GM19452 (cell line): ENCODE measurements around the gene C21orf91.
A peak's percentile ranks its signal among the peaks of the same experiment; 100 is the strongest.

Source experiments
- ATAC-seq: cut with Tn5 transposase; IDR thresholded peaks from one replicate; pipeline ENCODE4 v1.9.1; 2021; ENCODE audit not compliant: unreplicated experiment

Gene C21orf91

DNA sequence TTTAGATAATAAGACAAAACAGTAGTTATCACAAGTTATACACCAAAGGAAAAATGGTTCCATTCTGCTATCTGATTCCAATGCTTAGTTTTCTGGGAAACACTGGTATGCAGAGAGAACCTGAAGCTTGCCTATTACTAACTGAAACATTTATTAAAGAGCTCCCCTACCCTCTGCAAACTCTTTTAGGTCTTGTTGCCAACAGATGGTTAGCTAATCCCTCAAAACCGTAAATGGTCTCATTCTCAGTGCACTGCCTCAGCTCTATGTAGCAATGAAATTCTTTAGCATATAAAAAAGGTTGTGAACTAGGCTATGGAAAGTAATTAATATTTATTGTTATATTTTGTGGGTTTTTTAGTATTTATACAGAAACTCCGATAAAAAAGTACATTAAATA lies 20.4 kb downstream of the C21orf91 start:
- no peak for ATAC-seq

DNA sequence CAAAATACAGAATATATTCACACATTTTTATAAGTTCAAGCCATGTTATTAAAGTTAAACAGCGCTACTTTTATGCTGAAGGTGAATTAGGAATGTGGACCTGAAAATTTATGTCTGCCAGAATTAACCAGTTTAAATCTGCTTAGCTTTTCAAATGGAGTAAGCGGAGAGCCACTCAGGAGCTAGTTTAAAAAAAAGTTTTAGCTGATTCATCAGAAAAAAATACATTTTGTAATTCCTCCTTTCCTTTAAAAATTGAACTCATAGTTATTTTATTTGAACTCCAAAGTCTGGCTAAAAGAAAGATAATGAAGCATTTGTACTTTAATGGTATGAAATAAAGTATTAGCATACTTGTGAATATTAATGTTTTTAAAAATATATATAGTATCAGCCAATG lies 21.2 kb downstream of the C21orf91 start:
- no peak for ATAC-seq

DNA sequence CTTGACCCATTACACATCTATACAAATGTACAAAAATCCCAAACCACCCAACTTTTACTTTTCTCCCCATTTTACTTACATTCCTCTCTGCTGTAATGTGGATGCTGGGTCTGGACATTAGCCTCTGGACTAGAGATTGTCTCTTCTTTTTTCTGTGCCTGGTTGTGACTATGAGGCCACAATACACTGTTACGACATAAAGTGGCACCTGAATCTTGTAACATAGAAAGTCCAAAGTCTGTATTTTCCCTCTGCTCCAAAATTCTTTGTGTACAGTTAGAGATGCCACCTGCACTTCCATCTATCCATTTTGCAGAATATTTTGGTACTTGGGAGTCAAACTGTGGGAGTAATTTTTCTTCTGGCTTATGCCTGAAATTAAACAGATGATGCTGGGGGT lies 22.7 kb downstream of the C21orf91 start:
- ATAC-seq, result no peak

DNA sequence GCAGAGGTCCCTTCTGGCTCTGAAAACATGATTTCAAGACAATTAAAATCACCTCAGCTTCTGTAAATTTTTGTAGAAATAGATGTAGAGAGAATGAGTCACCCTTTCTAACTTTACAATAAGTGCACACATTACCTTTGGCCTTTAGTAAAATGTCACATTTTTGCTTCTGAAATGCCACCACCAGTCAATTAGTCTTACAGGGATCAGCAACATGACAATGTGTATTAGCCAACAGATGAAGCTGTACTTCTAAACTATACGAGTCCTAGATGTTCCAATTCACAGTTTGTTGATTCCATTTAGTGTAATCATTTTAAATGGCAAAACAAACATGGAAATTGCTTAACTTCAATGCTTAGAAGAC lies 23.1 kb downstream of the C21orf91 start:
- no peak for ATAC-seq

DNA sequence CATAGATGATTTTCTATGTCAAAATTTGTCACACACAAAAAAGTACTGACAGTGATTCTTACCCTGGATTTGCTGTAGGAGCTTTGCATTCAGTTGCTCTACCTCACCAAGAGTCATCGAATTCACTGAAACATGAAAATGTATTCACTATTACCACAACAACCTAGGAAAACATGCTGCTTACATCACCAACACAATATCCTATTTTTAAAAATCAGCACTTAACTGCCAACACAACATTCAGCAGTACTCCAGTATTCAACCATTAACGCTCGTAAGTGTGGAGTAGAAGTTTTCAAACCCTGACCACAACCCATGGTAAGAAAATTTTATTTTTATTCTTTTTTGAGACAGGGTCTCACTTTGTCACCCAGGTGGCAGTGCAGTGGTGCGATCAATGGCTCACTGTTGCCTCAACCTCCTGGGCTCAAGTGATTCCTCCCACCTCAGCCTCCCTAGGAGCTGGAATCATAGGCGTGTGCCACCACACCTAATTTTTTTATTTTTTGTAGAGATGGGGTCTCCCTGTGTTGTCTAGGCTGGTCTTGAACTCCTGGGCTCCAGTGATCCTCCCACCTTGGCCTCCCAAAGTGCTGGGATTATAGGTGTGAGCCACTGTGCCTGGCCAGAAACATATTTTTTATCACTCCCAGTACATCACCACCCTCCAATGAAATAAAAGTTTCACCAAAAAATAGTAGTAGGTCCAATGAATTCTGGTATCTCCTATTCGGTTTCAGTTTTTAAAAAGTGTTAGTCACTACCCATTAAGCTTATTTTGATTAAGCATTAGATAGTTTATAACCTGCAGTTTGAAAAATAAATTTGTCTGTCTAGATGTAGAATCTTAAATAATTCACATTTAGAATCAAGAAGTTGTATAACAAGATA lies 23.8 kb downstream of the C21orf91 start:
- no peak for ATAC-seq

DNA sequence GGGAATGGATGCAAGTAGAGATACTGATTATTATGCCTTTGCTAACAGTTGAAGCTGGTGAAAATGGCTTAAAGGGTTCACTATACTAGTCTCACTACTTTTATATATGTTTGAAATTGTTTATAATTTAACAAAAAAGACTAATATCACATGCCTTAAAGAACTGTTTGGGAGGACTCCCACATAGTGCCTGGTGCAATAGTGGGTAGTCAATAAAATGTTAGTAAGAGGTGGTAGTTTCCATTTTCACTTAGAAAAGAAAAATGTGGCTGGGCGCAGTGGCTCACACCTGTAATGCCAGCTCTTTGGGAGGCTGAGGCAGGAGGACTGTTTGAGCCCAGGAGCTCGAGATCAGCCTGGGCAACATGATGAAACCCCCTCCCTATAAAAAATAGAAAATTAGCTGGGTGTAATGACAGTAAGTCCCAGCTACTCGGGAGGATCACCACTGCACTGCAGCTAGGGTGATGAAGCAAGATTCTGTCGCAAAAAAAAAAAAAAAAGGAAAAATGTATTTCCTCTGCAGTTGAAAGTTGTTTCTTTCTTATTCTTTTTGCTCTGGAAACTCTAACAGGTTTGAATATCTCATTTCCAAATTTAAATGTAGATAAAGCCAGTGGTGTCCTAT lies 24.5 kb downstream of the C21orf91 start:
- no peak for ATAC-seq

DNA sequence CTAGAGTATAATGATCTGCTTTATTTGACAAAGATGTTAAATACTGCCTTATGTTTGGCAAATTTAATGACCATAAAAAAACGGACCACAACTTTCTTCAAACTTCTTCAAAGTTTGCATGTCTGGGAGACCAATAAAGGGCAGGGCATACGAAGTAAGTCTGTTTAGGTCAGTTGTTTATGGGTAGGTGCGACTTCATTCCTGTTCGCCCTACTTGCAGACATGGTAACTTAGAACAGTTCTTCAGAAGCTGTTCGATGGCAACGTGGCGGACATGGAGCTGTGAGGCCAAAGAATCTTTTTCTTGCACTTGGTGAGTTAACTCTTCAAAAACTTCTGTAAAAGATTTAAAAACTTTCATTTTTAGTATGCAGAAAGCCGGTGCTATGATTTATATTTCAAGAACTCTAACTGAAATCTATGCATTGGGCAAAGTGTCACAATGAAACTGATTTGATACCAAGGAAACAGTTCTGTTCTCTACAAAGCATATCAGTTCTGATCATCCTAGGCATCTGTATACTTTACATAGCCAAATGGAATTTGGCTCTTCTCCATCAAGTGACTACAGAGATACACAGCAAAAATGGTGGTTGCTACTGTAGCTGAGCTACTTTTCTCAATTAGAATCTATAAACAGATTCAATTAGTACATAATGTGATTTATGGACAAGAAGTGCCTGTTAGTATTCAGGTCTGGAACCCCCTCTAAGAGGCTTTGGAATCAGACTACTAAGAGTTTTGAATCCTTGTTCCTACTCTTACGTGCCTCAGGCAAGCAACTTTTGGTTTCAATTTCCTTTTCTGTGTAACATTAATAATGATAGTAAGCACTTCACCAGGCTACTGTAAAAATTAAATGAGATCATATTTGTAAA lies 25.7 kb downstream of the C21orf91 start:
- ATAC-seq, result peak; percentile 69

DNA sequence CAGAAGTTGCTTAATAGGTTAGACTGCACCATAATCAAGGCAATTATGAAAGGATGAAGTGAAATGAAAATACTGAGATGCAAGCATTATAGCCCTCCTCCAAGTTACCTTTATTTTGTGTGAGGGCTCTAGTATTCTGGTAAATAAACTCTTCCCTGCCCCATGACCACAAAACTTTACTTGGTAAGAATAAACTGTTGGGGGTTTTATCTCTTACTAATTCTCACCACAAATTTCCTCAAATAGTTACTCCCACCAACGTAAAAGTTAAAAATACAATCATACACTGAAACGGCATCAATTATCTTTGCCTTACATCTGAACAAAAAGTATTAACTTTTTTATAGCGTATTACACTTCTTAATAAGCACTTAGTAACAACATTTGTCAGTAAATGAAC lies 29.5 kb downstream of the C21orf91 start:
- no peak for ATAC-seq

DNA sequence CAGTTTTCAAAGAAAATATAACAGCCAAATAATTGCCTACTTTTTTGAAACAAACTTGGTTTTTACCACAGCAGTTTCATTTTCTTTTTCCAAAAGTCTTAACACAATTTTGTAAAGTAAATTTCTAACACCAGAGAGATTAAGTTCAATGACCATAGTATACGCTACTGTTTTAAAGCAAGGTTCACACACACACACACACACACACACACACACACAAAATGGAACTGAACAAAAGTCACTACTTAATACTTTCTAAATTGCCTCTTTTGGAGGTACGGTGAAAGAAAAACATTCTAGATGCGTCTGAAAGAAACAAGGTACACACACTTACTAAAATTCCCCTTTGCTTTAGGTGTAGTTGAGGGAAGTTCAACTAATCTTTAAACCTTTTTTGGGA lies 30.1 kb downstream of the C21orf91 start:
- ATAC-seq, result no peak

DNA sequence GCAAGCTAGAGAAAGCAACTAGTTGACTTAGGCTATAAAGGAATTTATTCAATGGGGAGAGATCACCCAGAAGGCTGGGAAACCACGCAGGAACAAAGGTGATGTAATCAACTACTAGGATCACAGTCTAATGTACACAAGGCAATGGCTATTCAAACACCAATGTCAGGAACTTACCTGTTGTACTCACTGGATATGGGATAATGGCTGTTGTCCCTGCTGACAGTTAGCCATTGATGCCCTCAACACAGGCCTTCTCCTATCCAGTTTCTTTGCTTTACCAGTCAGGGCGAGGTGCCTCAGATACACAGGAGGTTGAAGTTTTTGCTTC lies 32.3 kb downstream of the C21orf91 start:
- no peak for ATAC-seq

DNA sequence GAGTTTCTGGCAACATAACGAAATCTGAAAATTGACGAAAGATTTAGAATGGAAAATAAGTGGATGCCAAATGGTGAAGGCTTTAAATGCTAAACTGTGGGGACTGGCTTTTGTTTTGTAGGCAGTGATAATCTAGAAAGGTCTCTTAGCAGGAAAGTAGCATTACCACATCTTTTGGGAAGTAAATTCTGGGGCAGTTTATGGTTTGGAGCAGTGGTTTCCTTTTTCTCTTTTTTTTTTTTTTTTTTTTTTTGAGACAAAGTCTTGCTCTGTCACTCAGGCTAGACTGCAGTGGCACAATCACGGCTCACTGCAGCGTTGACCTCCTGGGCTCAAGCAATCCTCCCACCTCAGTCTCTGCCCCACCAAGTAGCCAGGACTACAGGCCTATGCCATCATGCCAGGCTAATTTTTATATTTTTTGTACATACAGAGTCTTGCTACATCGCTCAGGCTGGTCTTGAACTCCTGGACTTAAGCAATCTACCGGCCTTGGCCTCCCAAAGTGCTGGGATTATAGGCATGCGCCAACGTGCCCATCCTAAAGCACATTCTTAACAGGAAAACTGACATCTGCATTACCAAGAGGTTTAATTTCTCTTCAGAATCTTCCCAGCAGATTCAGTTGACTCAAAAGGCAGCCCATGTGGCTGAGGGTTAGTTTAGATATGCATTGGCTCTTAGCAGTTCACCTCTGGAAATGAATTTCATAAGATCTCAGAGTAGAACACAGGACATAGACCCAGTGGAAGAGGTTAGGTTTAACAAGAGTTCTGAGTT lies 32.9 kb downstream of the C21orf91 start:
- ATAC-seq, result no peak

DNA sequence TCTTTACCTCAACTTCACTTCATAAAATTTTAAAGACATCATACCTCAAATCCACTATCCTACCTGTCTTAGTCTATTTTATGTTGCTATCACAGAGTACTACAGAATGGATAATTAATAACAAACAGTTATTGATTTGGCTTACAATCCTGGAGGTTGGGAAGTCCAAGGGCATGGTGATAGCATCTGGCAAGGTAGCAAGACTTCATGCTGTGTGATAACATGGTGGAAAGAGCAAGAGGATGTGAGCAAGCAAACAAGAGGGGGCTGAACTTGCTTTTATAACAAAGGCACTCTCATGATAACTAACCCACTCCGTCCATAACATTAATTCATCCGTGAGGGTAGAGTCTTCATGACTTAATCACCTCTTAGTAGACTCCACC lies 33.8 kb downstream of the C21orf91 start:
- no peak for ATAC-seq

DNA sequence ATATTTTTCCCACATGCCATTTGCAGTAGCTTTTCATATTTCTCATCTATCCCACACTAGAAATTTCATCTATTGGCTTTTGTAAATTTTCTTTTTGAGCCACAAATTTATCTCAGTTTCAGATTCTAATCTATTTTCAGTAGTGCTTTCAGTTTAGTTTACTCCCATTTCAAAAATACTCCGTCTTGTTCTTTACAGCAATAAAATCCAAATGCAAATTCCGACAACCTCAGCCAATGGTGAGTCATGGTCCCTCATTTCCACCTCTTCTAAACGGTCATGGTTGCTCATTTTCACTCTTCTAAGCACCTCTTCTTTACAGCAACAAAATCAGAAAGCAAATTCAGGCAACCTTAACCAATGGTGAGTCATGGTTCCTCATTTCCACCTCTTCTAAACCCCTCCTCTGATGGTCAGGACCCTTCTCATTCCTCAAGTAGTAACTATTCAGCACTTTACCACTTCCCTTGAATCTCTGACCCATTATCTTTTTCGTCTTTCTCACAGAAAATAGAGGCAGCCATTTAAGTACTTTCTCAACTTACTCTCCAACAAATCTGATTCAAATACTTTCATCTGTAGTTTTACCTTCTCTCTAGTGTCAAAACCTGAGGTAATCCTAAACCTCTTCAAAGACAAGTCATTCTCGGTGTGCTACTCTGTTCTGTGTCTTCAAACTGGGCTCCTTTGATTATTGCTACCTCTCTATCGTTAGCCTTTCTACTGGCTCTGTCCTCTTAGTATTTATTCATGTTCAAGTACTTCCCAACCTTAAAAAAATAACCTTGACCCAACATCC lies 34.4 kb downstream of the C21orf91 start:
- peak; percentile 49 for ATAC-seq

DNA sequence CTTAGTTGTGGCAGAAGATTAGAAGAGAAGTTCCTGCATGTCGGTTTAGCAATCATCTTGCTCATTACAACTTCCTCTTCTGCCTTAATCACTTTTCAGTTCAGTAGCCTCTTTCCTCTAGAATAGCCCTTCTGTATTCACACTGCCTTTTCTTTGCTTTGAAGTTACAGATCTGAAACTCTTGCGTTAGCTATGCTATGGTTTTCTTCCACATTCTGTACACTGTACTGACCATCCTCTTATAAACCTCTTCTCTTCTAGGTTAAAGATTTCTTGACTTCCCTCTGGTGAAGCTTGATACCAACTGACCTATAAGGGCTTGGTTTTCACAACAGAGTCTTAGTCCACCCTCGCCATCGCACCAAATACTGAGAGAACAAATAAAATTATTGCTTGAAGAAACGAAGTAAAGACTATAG lies 35.0 kb downstream of the C21orf91 start:
- ATAC-seq, result peak; percentile 65

DNA sequence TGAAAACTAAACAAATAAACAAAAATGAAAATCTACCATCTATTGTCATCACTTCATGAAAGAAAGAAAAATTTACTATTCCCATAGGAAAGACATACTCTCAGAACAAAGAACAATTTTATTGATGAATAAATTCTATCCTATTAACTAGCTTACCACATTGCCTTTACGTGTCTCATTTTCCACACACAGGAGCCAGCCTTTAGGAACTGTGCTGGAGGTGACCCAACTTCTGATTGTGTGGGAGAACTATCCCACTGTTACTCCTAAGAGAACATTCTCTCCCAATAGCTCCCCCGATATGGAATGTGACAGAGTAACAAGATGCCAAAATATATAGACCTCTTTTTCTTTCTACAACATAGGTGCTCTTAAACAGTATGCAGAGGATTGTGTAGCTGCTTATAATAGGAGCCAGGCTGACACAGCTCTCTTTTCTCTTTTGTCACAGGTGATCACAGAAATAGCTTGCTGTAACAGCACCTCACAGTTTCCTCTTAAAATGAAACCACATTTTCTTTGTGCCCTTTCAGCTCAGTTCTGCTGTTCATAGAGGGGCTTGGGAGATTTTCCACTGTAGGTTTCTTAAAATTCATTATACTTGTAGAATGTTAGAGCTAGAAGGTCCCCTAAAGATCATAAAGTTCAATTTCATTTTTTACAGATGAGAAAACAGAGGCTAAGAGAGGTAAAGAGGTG lies 35.5 kb downstream of the C21orf91 start:
- peak; percentile 37 for ATAC-seq

DNA sequence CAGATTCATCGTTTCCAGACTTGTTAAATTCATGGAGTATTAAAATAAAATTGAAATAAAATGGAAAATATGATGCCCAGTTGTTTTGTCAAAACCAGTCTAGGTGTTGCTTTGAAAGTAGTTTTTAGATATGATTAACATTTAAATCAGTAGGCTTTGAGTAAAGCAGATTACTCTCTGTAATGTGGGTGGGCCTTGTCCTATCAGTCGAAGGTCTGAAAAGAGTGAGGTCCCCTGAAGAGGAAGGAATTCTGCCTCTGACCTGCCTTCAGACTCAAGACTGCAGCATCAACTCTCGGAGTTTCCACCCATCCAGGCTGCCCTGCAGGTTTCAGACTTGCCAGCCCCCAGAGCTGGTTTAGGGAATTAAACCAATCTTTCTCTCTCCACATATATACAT lies 36.2 kb downstream of the C21orf91 start:
- no peak for ATAC-seq

DNA sequence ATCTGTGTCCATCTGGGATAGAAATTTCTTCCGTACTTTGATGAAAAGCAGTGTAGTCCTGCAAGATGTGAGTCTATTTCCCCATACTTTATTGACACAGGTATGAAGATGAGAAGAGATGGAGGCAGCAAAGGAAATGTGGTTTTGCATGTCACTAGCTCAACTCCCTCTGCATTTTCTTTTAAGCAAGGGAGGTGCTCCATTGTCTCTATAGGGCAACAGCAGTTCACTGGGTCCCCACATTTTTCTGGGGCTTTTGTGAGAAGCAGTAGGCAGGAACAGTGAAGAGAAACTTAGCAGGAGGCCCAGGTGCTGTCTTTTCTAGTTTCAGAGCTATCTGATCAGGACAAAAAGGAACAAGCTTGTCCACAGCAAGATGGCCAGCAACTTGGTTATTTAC lies 37.1 kb downstream of the C21orf91 start:
- no peak for ATAC-seq

DNA sequence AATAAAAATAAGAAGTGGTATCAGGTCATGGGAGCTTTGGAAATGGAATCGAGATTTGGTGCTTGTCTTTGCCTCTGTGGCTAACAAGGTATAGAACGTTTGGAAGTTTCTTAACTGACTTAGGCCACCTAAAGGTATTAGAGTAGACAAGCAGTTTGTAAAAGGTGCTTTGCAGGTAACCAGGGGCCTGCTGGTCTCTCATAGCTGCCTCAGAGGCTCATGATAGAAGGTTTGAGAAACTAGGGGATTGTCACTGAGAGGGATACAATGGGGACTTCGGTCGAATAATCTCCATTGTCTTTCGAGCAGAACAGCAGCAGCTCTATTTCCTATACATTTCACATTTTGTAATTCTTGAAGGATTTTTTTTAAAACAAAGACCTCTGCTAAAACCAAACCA lies 37.6 kb downstream of the C21orf91 start:
- ATAC-seq, result no peak

DNA sequence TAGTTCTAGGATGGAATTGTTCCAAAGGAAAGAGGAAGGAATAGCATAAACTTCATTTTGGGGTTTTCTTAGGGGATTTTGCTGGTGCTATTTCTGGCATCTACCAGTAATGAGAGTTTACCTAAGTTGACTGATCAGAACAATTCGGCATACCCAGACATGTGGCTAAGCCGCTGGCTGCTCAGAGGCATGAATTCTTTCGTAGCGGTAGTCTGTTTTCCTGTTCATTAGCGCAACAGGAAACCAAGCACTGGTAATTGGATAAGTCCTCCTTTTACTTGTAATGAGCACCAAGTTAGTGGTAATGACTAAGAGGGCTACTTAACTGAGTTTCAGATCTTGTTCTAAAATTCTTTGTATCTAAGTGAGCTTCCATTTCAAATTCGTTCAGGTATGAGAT lies 38.6 kb downstream of the C21orf91 start:
- peak; percentile 37 for ATAC-seq

DNA sequence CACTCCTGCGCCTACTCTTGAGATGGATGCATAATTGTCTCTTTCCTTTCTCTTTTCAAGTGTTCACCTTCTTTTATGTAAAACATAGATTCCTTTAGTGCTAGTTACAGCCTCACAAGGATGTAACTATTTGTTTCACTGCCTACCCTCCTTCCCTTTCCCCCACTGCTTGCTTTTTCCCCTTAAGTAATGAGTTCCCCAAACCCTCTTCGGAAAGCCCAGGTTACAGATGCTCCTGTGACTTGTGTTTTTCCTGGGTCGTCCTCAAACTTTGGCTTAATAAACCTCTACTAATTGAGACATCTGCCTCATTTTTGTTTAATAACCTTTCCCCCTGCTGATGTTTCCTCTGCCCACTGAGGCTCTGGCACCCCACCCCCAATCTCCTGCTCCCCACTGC lies 39.2 kb downstream of the C21orf91 start:
- no peak for ATAC-seq
